Ovary (tissue), 9 donors: Measurements from ENCODE around the gene NUBP2. TPM values are rescaled to one million over a fixed set of nuclear protein-coding genes. Genes with fewer than 3 reads are reported as not detected.

Source experiments
- DNase-seq, 5 donors: peaks; one replicate each; pipeline ENCODE4 v3.0.0-alpha.2; 2019 to 2020
- H3K27ac ChIP-seq, 2 donors: fragments of 200-600 bp; one replicate each; pipeline versions ENCODE4 v1.5.1 to v1.8.0; 2019 to 2022
- H3K27me3 ChIP-seq: fragments of 200-600 bp; one replicate; pipeline ENCODE4 v1.8.0; 2022
- H3K36me3 ChIP-seq: fragments of 200-600 bp; sonication (generic); one replicate; pipeline ENCODE4 v1.5.1; 2019
- H3K4me1 ChIP-seq: one replicate; pipeline ENCODE4 v1.8.1; 2013; ENCODE audit warnings: mild to moderate bottlenecking, moderate library complexity; ENCODE audit not compliant: insufficient read depth
- H3K4me3 ChIP-seq: fragments of 200-600 bp; sonication (generic); one replicate; pipeline ENCODE4 v1.5.1; 2017
- H3K9me3 ChIP-seq, 2 donors: fragments of 200-600 bp in 1 of 2; sonication (generic) in 1 of 2; one replicate each; pipeline versions ENCODE4 v1.5.1 to v1.8.1; 2013 to 2019; ENCODE audit warnings: mild to moderate bottlenecking in 1 of 2, moderate library complexity in 1 of 2
- CTCF ChIP-seq, 3 donors: fragments of 450-650 bp in 2 of 3; fragments of 200-600 bp in 1 of 3; IDR thresholded peaks; one replicate each; pipeline versions ENCODE4 v1.5.1 to v1.8.0; 2016 to 2022; ENCODE audit warnings: antibody characterized with exemption in 3 of 3, mild to moderate bottlenecking in 1 of 3
- EP300 ChIP-seq: sonication (generic); formaldehyde crosslinking; IDR thresholded peaks from one replicate; pipeline ENCODE4 v1.6.1; 2017; ENCODE audit warnings: antibody characterized with exemption
- POLR2A ChIP-seq: fragments of 450-650 bp; IDR thresholded peaks from one replicate; pipeline ENCODE4 v1.6.1; 2017; ENCODE audit warnings: antibody characterized with exemption, mild to moderate bottlenecking, moderate library complexity
- WGBS, 3 donors: extraction: QIAGEN DNeasy Blood & Tissue Kit in 1 of 3; methylation state at CpG; one replicate each; pipeline versions ENCODE4 v1.1.5 to v1.1.7; 2013 to 2017; 5-methylcytosine and 5-hydroxymethylcytosine counted together
- intact Hi-C, 4 donors: fragments of 100-400 bp; cut with DNase I; formaldehyde crosslinking; loops; one replicate each; pipeline versions ENCODE4 v1.11.0 to v1.15.1; 2022 to 2023
- polyA plus RNA-seq, 2 donors: library from polyadenylated mRNA; stranded (reverse); fragments of 200-250 nt in 1 of 2; fragments of 350-450 nt in 1 of 2; fragmentation: Illumina TruSeq in 1 of 2; extraction: RNeasy Lipid Tissue Mini Kit (QIAGEN cat#74804) in 1 of 2; gene quantifications; one replicate each; pipeline ENCODE4 v1.2.3, GENCODE V29; 2013 to 2014
- total RNA-seq, 7 donors: library from RNA; depleted of rRNA in 2 of 7; stranded (reverse); fragments of >200 nt in 2 of 7; fragmentation: NEBNext Ultra II Directional in 3 of 7; extraction: Animal tissue kit (Norgen Biotek cat#: 25700) in 3 of 7; gene quantifications; one replicate each; pipeline versions ENCODE4 v1.1.0 to v1.2.4, GENCODE V29; 2016 to 2023
- donor health status: DM: no; HTN: no; CAD: no; lungs with moderate emphysema.
- donor health status: DM: no; HTN: no; CAD: no.
- donor health status: Bipolar disorder and iron deficiency.
- donor health status: DM: yes; HTN: yes; CAD: no.
- donor health status: DM: no; HTN: no; CAD: no.
- donor health status: DM: yes; HTN: yes; CAD: no.

The NUBP2 gene
- total and polyA plus RNA-seq, 9 donors, result 0.50 to 76.5 (median 52.3) TPM

- Histone ChIP-seq H3K4me3 (no peak overlapping the region), H3K4me1 (no peaks in the 10 kb centered on the region), H3K36me3 (no peaks in the 10 kb centered on the region), H3K27ac (no peak overlapping the region), H3K27me3 (no peaks in the 10 kb centered on the region), H3K9me3 (no peaks in the 10 kb centered on the region)
- DNase-seq, result peak in 1 of 5 donors; percentile 26
- intact Hi-C loops, result no loop called here
- TF ChIP-seq POLR2A, result no peak
- no peak for TF ChIP-seq EP300
- no peak for TF ChIP-seq CTCF (IDR thresholded peaks at IDR 0.05)
- WGBS, 3 donors, result 87 to 88% (median 87%) methylated on average over 22 to 25 of the region's 25 CpGs
Observed at GRCh38 chr16:1820096-1820945, 37.6 kb downstream of the NUBP2 start.

- Histone ChIP-seq H3K9me3 (no peaks in the 10 kb centered on the region), H3K4me3 (no peak overlapping the region), H3K36me3 (no peaks in the 10 kb centered on the region), H3K27me3 (no peaks in the 10 kb centered on the region), H3K27ac (no peak overlapping the region), H3K4me1 (peaks cover 4% of the 10 kb centered on the region)
- intact Hi-C loops, result no loop called here
- DNase-seq, result peak in 1 of 5 donors; percentile 26
- 86 to 91% (median 89%) methylated on average over 11 to 12 of the region's 12 CpGs for WGBS, 3 donors
- TF ChIP-seq EP300, result no peak
- TF ChIP-seq CTCF (IDR thresholded peaks at IDR 0.05), result no peak
- TF ChIP-seq POLR2A, result no peak
Observed at GRCh38 chr16:1820946-1821290, 38.2 kb downstream of the NUBP2 start.

- Histone ChIP-seq H3K27me3 (no peaks in the 10 kb centered on the region), H3K4me1 (peaks cover 5% of the 10 kb centered on the region), H3K4me3 (no peak overlapping the region), H3K36me3 (no peaks in the 10 kb centered on the region), H3K27ac (no peak overlapping the region), H3K9me3 (no peaks in the 10 kb centered on the region)
- intact Hi-C loops, result no loop called here
- TF ChIP-seq EP300 (no peak), POLR2A (no peak), CTCF (IDR thresholded peaks at IDR 0.05) (no peak)
- 92 to 93% (median 93%) methylated on average over 24 of the region's 24 CpGs for WGBS, 3 donors
- DNase-seq, result peak in 1 of 5 donors; percentile 28
Observed at GRCh38 chr16:1821861-1822611, 39.3 kb downstream of the NUBP2 start.

- no peaks in the 10 kb centered on the region for H3K9me3 ChIP-seq
- WGBS, 3 donors, result 88 to 97% (median 91%) methylated on average over 16 of the region's 16 CpGs
- H3K27ac ChIP-seq, result no peak overlapping the region
- H3K4me3 ChIP-seq, result no peak overlapping the region
- TF ChIP-seq CTCF (IDR thresholded peaks at IDR 0.05), result no peak
- no peak for TF ChIP-seq POLR2A
- no peak for TF ChIP-seq EP300
- peaks cover 5% of the 10 kb centered on the region for H3K4me1 ChIP-seq
- peak in 1 of 5 donors; percentile 26 for DNase-seq
- intact Hi-C loops, result no loop called here
- no peaks in the 10 kb centered on the region for H3K27me3 ChIP-seq
- no peaks in the 10 kb centered on the region for H3K36me3 ChIP-seq
Observed at GRCh38 chr16:1822801-1823200, 40.0 kb downstream of the NUBP2 start.
